Lung (tissue), 16 donors: ENCODE data around the gene TRIM28. TPM values are rescaled to one million over a fixed set of nuclear protein-coding genes. Genes with fewer than 3 reads are reported as not detected.
A peak's percentile ranks its signal among the peaks of the same experiment; 100 is the strongest.

Experiments
- ATAC-seq: fragments of 200-7000 bp; cut with Tn5 transposase; one replicate; pipeline ENCODE4 v1.9.1; 2020; ENCODE audit warnings: moderate number of reproducible peaks; ENCODE audit not compliant: insufficient read depth, low FRiP score
- DNase-seq, 3 donors: peaks; one replicate each; pipeline ENCODE4 v3.0.0-alpha.2; 2013 to 2017
- H3K27ac ChIP-seq, 2 donors: one replicate each; pipeline ENCODE4 v1.5.1; 2013; ENCODE audit warnings: mild to moderate bottlenecking in 2 of 2, moderate library complexity in 2 of 2, control low read depth in 1 of 2, inconsistent platforms in 1 of 2, low read depth in 1 of 2, low read length in 1 of 2
- H3K27me3 ChIP-seq, 3 donors: one replicate each; pipeline ENCODE4 v1.5.1; 2013; ENCODE audit warnings: low read length in 2 of 3; ENCODE audit not compliant: control insufficient read depth in 3 of 3, insufficient read depth in 3 of 3
- H3K36me3 ChIP-seq, 4 donors: one replicate each; pipeline ENCODE4 v1.5.1; 2013; ENCODE audit warnings: low read length in 4 of 4, mild to moderate bottlenecking in 1 of 4, moderate library complexity in 1 of 4; ENCODE audit not compliant: control insufficient read depth in 4 of 4, insufficient read depth in 4 of 4
- H3K4me1 ChIP-seq, 5 donors: one replicate each; pipeline ENCODE4 v1.5.1; 2013; ENCODE audit warnings: low read length in 5 of 5, mild to moderate bottlenecking in 2 of 5, moderate library complexity in 1 of 5; ENCODE audit not compliant: control insufficient read depth in 5 of 5, insufficient read depth in 5 of 5
- H3K4me3 ChIP-seq: one replicate; pipeline ENCODE4 v1.5.1; 2013; ENCODE audit warnings: mild to moderate bottlenecking, control low read depth, moderate library complexity
- H3K9ac ChIP-seq, 2 donors: one replicate each; pipeline ENCODE4 v1.5.1; 2013; ENCODE audit warnings: low read length in 2 of 2, control low read depth in 1 of 2; ENCODE audit not compliant: insufficient read depth in 1 of 2
- H3K9me3 ChIP-seq, 4 donors: one replicate each; pipeline ENCODE4 v1.5.1; 2013; ENCODE audit warnings: low read length in 3 of 4, mild to moderate bottlenecking in 1 of 4, moderate library complexity in 1 of 4; ENCODE audit not compliant: control insufficient read depth in 4 of 4, insufficient read depth in 3 of 4
- CTCF ChIP-seq: IDR thresholded peaks from 2 replicates; pipeline ENCODE4 v1.5.1; 2012; ENCODE audit warnings: mild to moderate bottlenecking; ENCODE audit errors: control extremely low read depth, extremely low read depth
- WGBS, 2 donors: extraction: QIAGEN DNeasy Blood & Tissue Kit; methylation state at CpG; one replicate each; pipeline ENCODE4 v1.1.7; 2013; 5-methylcytosine and 5-hydroxymethylcytosine counted together
- long read RNA-seq, 5 donors: transcript quantifications; one replicate each; lab custom pipeline, GENCODE V29; 2026
- polyA plus RNA-seq, 2 donors: library from polyadenylated mRNA; stranded (reverse); fragments of 200-250 nt; gene quantifications; one replicate each; pipeline ENCODE4 v1.2.1, GENCODE V29; 2013
- total RNA-seq, 2 donors: library from RNA; depleted of rRNA in 1 of 2; stranded (reverse); fragments of >200 nt in 1 of 2; gene quantifications; one replicate each; pipeline ENCODE4 v1.2.1, GENCODE V29; 2014 to 2021
- donor health status: control.
- donor health status: control.
- donor health status: Bipolar disorder and iron deficiency.
- donor health status: healthy.
- donor health status: DM: yes; HTN: yes; CAD: no.

The TRIM28 gene
- 100 to 1,000 TPM; 171 to 250 TPM for total RNA-seq
- polyA plus RNA-seq: 100 to 1,000 TPM; 175 to 188 TPM
- long read RNA-seq, donor 1, transcript TRIM28-201 (17 exons, 2,960 nt): major isoform, 39 of 121 reads
- long read RNA-seq, donor 1, transcript TRIM28-213 (4 exons, 714 nt): minor isoform, 16 of 121 reads
- long read RNA-seq, donor 1, partial matches to known transcripts: 64 of 121 reads
- long read RNA-seq, donor 1, other reads (novel, unspliced or antisense): 0 of 121 reads
- long read RNA-seq, donor 2, transcript TRIM28-201 (17 exons, 2,960 nt): major isoform, 15 of 37 reads
- long read RNA-seq, donor 2, partial matches to known transcripts: 18 of 37 reads
- long read RNA-seq, donor 2, other reads (novel, unspliced or antisense): 0 of 37 reads
- long read RNA-seq, donor 3, transcript TRIM28-201 (17 exons, 2,960 nt): major isoform, 13 of 51 reads
- long read RNA-seq, donor 3, transcript TRIM28-213 (4 exons, 714 nt): minor isoform, 9 of 51 reads
- long read RNA-seq, donor 3, partial matches to known transcripts: 28 of 51 reads
- long read RNA-seq, donor 3, other reads (novel, unspliced or antisense): 0 of 51 reads
- long read RNA-seq, donor 4, transcript TRIM28-201 (17 exons, 2,960 nt): major isoform, 9 of 67 reads
- long read RNA-seq, donor 4, partial matches to known transcripts: 53 of 67 reads
- long read RNA-seq, donor 4, other reads (novel, unspliced or antisense): 0 of 67 reads
- long read RNA-seq, donor 5, transcript TRIM28-213 (4 exons, 714 nt): minor isoform, 27 of 140 reads
- long read RNA-seq, donor 5, transcript TRIM28-201 (17 exons, 2,960 nt): major isoform, 38 of 140 reads
- long read RNA-seq, donor 5, partial matches to known transcripts: 70 of 140 reads
- long read RNA-seq, donor 5, other reads (novel, unspliced or antisense): 0 of 140 reads

GRCh38 chr19:58543826-58544590 is at the start of gene TRIM28:
Gene TRIM28, plus strand, starts transcription at chr19:58544064. Its CDS starts 694 bp downstream, at chr19:58544758.
- Histone ChIP-seq H3K9me3 (no peaks in the 10 kb centered on the region), H3K9ac (peak within 1 kb of the TSS; percentile 63 to 94), H3K27me3 (peaks cover 0 to 2% (median 0%) of the 10 kb centered on the region in 3 donors), H3K27ac (peak within 1 kb of the TSS; percentile 88 to 98), H3K36me3 (peaks cover 8 to 27% (median 25%) of the 10 kb centered on the region in 4 donors), H3K4me3 (peak within 1 kb of the TSS; percentile 90), H3K4me1 (peaks cover 6 to 16% (median 10%) of the 10 kb centered on the region in 5 donors)
- 0% methylated on average over 73 of the region's 73 CpGs for WGBS, 2 donors
- ATAC-seq: peak; percentile 95
- peak; percentile 100 for DNase-seq
- TF ChIP-seq CTCF: no peak

GRCh38 chr19:58497634-58498170 is 46.2 kb upstream of the TRIM28 start:
- Histone ChIP-seq H3K9ac (no peak overlapping the region), H3K4me1 (peaks cover 0 to 16% (median 0%) of the 10 kb centered on the region in 5 donors), H3K4me3 (no peak overlapping the region), H3K36me3 (no peaks in the 10 kb centered on the region), H3K9me3 (no peaks in the 10 kb centered on the region), H3K27ac (no peak overlapping the region), H3K27me3 (no peaks in the 10 kb centered on the region)
- no peak for ATAC-seq
- 92 to 93% methylated on average over 8 of the region's 8 CpGs for WGBS, 2 donors
- DNase-seq: no peak
- TF ChIP-seq CTCF: no peak

GRCh38 chr19:58498316-58499020 is 45.4 kb upstream of the TRIM28 start:
- H3K9ac ChIP-seq: no peak overlapping the region
- 57 to 59% methylated on average over 22 of the region's 22 CpGs for WGBS, 2 donors

More at GRCh38 chr19:58498316-58499020, 45.4 kb upstream of the TRIM28 start:
- TF ChIP-seq CTCF: no peak
- no peaks in the 10 kb centered on the region for H3K36me3 ChIP-seq
- H3K27me3 ChIP-seq: no peaks in the 10 kb centered on the region
- H3K9me3 ChIP-seq: no peaks in the 10 kb centered on the region
- no peak for DNase-seq
- peak overlapping the region in 1 of 2 donors; percentile 10 for H3K27ac ChIP-seq
- peaks cover 0 to 16% (median 0%) of the 10 kb centered on the region in 5 donors for H3K4me1 ChIP-seq
- H3K4me3 ChIP-seq: peak overlapping the region; percentile 45
- ATAC-seq: no peak
